ENCODE data around the gene SLK.
A peak's percentile ranks its signal among the peaks of the same experiment; 100 is the strongest.

SLK gene

GRCh38 chr10:103921248-103921647, 45.7 kb upstream of the SLK start:
- H2AK5ac ChIP-seq (ENCODE audit: low read length): no peak overlapping the region
- no peak overlapping the region for H3K27ac ChIP-seq (ENCODE audit: low read depth, low read length)
- H3K9me3 ChIP-seq (ENCODE audit: insufficient read depth, low read depth, low read length): no peaks in the 10 kb centered on the region
- no peak overlapping the region for H4K8ac ChIP-seq (ENCODE audit: low read depth, low read length)
- H4K91ac ChIP-seq (ENCODE audit: low read depth, low read length): no peak overlapping the region
- no peak overlapping the region for H2BK120ac ChIP-seq (ENCODE audit: insufficient read depth, low read length, poor library complexity)
- peaks cover 17% of the 10 kb centered on the region for H3K79me1 ChIP-seq (ENCODE audit: low read length)
- no peak overlapping the region for H3K4ac ChIP-seq (ENCODE audit: low read depth, low read length)
- no CpG with 5 or more reads among the region's 1 CpG for WGBS (ENCODE audit: extremely low coverage, insufficient coverage, insufficient read length)
- H3K9ac ChIP-seq (ENCODE audit: low read length): no peak overlapping the region
- no peak overlapping the region for H2BK5ac ChIP-seq (ENCODE audit: low read depth, low read length, poor library complexity)
- H3K79me2 ChIP-seq (ENCODE audit: control insufficient read depth, insufficient read depth, low read length, poor library complexity): peaks cover 7% of the 10 kb centered on the region
- DNase-seq: no peak
- no peak overlapping the region for H3K14ac ChIP-seq (ENCODE audit: low read length)
- no peak overlapping the region for H3K18ac ChIP-seq (ENCODE audit: low read length)
- H2BK12ac ChIP-seq (ENCODE audit: low read length): no peak overlapping the region
- H3K4me3 ChIP-seq (ENCODE audit: low read depth, low read length): no peak overlapping the region
- no peak overlapping the region for H2AFZ ChIP-seq (ENCODE audit: insufficient read depth, low read length, poor library complexity)
- H3K36me3 ChIP-seq (ENCODE audit: control insufficient read depth in 1 of 2, insufficient read depth in 2 of 2, low read length in 2 of 2): no peaks in the 10 kb centered on the region
- peaks cover 10 to 21% of the 10 kb centered on the region in 2 experiments for H3K4me1 ChIP-seq (ENCODE audit: control insufficient read depth in 1 of 2, insufficient read depth in 2 of 2, low read length in 2 of 2)
- no peak overlapping the region for H4K12ac ChIP-seq (ENCODE audit: low read depth, low read length)
- no peak overlapping the region for H3K4me2 ChIP-seq (ENCODE audit: low read length)
- no peaks in the 10 kb centered on the region for H3K27me3 ChIP-seq (ENCODE audit: insufficient read depth, low read length)
- H3K23ac ChIP-seq (ENCODE audit: low read length): no peak overlapping the region

GRCh38 chr10:103921750-103922195, 45.2 kb upstream of the SLK start:
- Histone ChIP-seq H3K79me2 (ENCODE audit: control insufficient read depth, insufficient read depth, low read length, poor library complexity) (peaks cover 7% of the 10 kb centered on the region), H3K79me1 (ENCODE audit: low read length) (peaks cover 17% of the 10 kb centered on the region), H3K27ac (ENCODE audit: low read depth, low read length) (no peak overlapping the region), H2AK5ac (ENCODE audit: low read length) (no peak overlapping the region), H2BK12ac (ENCODE audit: low read length) (peak overlapping the region; percentile 78), H3K4ac (ENCODE audit: low read depth, low read length) (no peak overlapping the region), H2AFZ (ENCODE audit: insufficient read depth, low read length, poor library complexity) (no peak overlapping the region), H4K12ac (ENCODE audit: low read depth, low read length) (no peak overlapping the region), H3K14ac (ENCODE audit: low read length) (peak overlapping the region; percentile 46), H4K91ac (ENCODE audit: low read depth, low read length) (peak overlapping the region; percentile 55), H3K4me2 (ENCODE audit: low read length) (no peak overlapping the region), H2BK120ac (ENCODE audit: insufficient read depth, low read length, poor library complexity) (no peak overlapping the region), H3K18ac (ENCODE audit: low read length) (peak overlapping the region; percentile 0), H3K9me3 (ENCODE audit: insufficient read depth, low read depth, low read length) (no peaks in the 10 kb centered on the region), H2BK5ac (ENCODE audit: low read depth, low read length, poor library complexity) (peak overlapping the region; percentile 22), H4K8ac (ENCODE audit: low read depth, low read length) (no peak overlapping the region), H3K9ac (ENCODE audit: low read length) (no peak overlapping the region), H3K4me3 (ENCODE audit: low read depth, low read length) (no peak overlapping the region), H3K27me3 (ENCODE audit: insufficient read depth, low read length) (no peaks in the 10 kb centered on the region), H3K36me3 (ENCODE audit: control insufficient read depth in 1 of 2, insufficient read depth in 2 of 2, low read length in 2 of 2) (no peaks in the 10 kb centered on the region), H3K4me1 (ENCODE audit: control insufficient read depth in 1 of 2, insufficient read depth in 2 of 2, low read length in 2 of 2) (peaks cover 12 to 21% of the 10 kb centered on the region in 2 experiments), H3K23ac (ENCODE audit: low read length) (no peak overlapping the region)
- DNase-seq: no peak
- no CpG with 5 or more reads among the region's 7 CpGs for WGBS (ENCODE audit: extremely low coverage, insufficient coverage, insufficient read length)

- DNase-seq: no peak
- Histone ChIP-seq H2BK5ac (ENCODE audit: low read depth, low read length, poor library complexity) (peak overlapping the region; percentile 42), H3K36me3 (ENCODE audit: control insufficient read depth in 1 of 2, insufficient read depth in 2 of 2, low read length in 2 of 2) (no peaks in the 10 kb centered on the region), H2AFZ (ENCODE audit: insufficient read depth, low read length, poor library complexity) (no peak overlapping the region), H3K4me2 (ENCODE audit: low read length) (no peak overlapping the region), H3K79me1 (ENCODE audit: low read length) (peaks cover 12% of the 10 kb centered on the region), H4K8ac (ENCODE audit: low read depth, low read length) (no peak overlapping the region), H3K27ac (ENCODE audit: low read depth, low read length) (peak overlapping the region; percentile 12), H3K23ac (ENCODE audit: low read length) (no peak overlapping the region), H3K14ac (ENCODE audit: low read length) (no peak overlapping the region), H2BK120ac (ENCODE audit: insufficient read depth, low read length, poor library complexity) (peak overlapping the region; percentile 26), H3K27me3 (ENCODE audit: insufficient read depth, low read length) (no peaks in the 10 kb centered on the region), H3K4me1 (ENCODE audit: control insufficient read depth in 1 of 2, insufficient read depth in 2 of 2, low read length in 2 of 2) (peaks cover 8 to 16% of the 10 kb centered on the region in 2 experiments), H2BK12ac (ENCODE audit: low read length) (peak overlapping the region; percentile 44), H4K91ac (ENCODE audit: low read depth, low read length) (peak overlapping the region; percentile 52), H3K4ac (ENCODE audit: low read depth, low read length) (no peak overlapping the region), H3K9me3 (ENCODE audit: insufficient read depth, low read depth, low read length) (no peaks in the 10 kb centered on the region), H3K4me3 (ENCODE audit: low read depth, low read length) (no peak overlapping the region), H2AK5ac (ENCODE audit: low read length) (no peak overlapping the region), H3K18ac (ENCODE audit: low read length) (no peak overlapping the region), H3K79me2 (ENCODE audit: control insufficient read depth, insufficient read depth, low read length, poor library complexity) (peaks cover 2% of the 10 kb centered on the region), H4K12ac (ENCODE audit: low read depth, low read length) (no peak overlapping the region), H3K9ac (ENCODE audit: low read length) (no peak overlapping the region)
- no CpG with 5 or more reads among the region's 2 CpGs for WGBS (ENCODE audit: extremely low coverage, insufficient coverage, insufficient read length)
Observed at GRCh38 chr10:103922659-103923058, 44.3 kb upstream of the SLK start.

- Histone ChIP-seq H3K27ac (ENCODE audit: low read depth, low read length) (peak overlapping the region; percentile 7), H3K9ac (ENCODE audit: low read length) (no peak overlapping the region)
Observed at GRCh38 chr10:103923502-103923901, 43.4 kb upstream of the SLK start.

More at GRCh38 chr10:103923502-103923901, 43.4 kb upstream of the SLK start:
- H2AFZ ChIP-seq (ENCODE audit: insufficient read depth, low read length, poor library complexity): no peak overlapping the region
- no peaks in the 10 kb centered on the region for H3K79me2 ChIP-seq (ENCODE audit: control insufficient read depth, insufficient read depth, low read length, poor library complexity)
- H3K4me1 ChIP-seq (ENCODE audit: control insufficient read depth in 1 of 2, insufficient read depth in 2 of 2, low read length in 2 of 2): peaks cover 8 to 16% of the 10 kb centered on the region in 2 experiments
- H4K91ac ChIP-seq (ENCODE audit: low read depth, low read length): no peak overlapping the region
- no peak overlapping the region for H3K4ac ChIP-seq (ENCODE audit: low read depth, low read length)
- H3K23ac ChIP-seq (ENCODE audit: low read length): no peak overlapping the region
- H3K36me3 ChIP-seq (ENCODE audit: control insufficient read depth in 1 of 2, insufficient read depth in 2 of 2, low read length in 2 of 2): no peaks in the 10 kb centered on the region
- no peak overlapping the region for H2AK5ac ChIP-seq (ENCODE audit: low read length)
- peak; percentile 32 to 71 for DNase-seq
- peaks cover 10% of the 10 kb centered on the region for H3K79me1 ChIP-seq (ENCODE audit: low read length)
- H4K12ac ChIP-seq (ENCODE audit: low read depth, low read length): no peak overlapping the region
- H4K8ac ChIP-seq (ENCODE audit: low read depth, low read length): no peak overlapping the region
- H3K9me3 ChIP-seq (ENCODE audit: insufficient read depth, low read depth, low read length): no peaks in the 10 kb centered on the region
- H3K27me3 ChIP-seq (ENCODE audit: insufficient read depth, low read length): no peaks in the 10 kb centered on the region
- H3K18ac ChIP-seq (ENCODE audit: low read length): no peak overlapping the region
- no peak overlapping the region for H2BK120ac ChIP-seq (ENCODE audit: insufficient read depth, low read length, poor library complexity)
- WGBS (ENCODE audit: extremely low coverage, insufficient coverage, insufficient read length): no CpG with 5 or more reads among the region's 3 CpGs
- H3K14ac ChIP-seq (ENCODE audit: low read length): no peak overlapping the region
- no peak overlapping the region for H2BK12ac ChIP-seq (ENCODE audit: low read length)
- H3K4me2 ChIP-seq (ENCODE audit: low read length): no peak overlapping the region
- no peak overlapping the region for H2BK5ac ChIP-seq (ENCODE audit: low read depth, low read length, poor library complexity)
- H3K4me3 ChIP-seq (ENCODE audit: low read depth, low read length): no peak overlapping the region

Data from trophoblast cell (in vitro differentiated cells and primary cell).